ENCODE measurements around the gene PDE11A. TPM values are rescaled to one million over a fixed set of nuclear protein-coding genes. Genes with fewer than 3 reads are reported as not detected.

PDE11A gene
- total RNA-seq, 1 donor from 2014 or later = 2.0 TPM

DNA sequence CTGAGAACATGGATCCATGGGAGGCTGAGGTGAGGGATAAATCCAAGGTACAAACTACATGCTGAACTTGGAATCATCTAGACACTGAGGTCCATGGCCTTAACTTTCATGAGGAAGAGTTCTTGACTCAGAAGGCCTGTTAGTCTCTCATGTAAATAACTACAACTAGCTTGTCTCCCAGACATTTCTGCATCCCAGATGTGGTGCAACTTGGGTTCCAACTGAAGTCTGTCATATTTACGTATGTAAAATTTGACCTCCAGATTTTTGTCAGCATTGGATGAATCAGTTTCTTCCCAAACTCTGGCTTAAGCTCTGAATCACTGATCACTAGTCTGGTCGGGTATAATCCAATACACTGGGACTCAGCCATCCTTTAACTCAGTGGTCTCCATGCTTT lies 306.9 kb downstream of the PDE11A start:
- DNase-seq (ENCODE audit: extremely low spot score, unreplicated experiment) = no peak
- peaks cover 4% of the 10 kb centered on the region for H3K9me3 Mint-ChIP-seq
- no peak overlapping the region for H3K27ac Mint-ChIP-seq
- TF ChIP-seq, protein P1, sequence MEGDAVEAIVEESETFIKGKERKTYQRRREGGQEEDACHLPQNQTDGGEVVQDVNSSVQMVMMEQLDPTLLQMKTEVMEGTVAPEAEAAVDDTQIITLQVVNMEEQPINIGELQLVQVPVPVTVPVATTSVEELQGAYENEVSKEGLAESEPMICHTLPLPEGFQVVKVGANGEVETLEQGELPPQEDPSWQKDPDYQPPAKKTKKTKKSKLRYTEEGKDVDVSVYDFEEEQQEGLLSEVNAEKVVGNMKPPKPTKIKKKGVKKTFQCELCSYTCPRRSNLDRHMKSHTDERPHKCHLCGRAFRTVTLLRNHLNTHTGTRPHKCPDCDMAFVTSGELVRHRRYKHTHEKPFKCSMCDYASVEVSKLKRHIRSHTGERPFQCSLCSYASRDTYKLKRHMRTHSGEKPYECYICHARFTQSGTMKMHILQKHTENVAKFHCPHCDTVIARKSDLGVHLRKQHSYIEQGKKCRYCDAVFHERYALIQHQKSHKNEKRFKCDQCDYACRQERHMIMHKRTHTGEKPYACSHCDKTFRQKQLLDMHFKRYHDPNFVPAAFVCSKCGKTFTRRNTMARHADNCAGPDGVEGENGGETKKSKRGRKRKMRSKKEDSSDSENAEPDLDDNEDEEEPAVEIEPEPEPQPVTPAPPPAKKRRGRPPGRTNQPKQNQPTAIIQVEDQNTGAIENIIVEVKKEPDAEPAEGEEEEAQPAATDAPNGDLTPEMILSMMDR (conservative IDR thresholded peaks at IDR 0.05) = no peak
- peaks cover 22% of the 10 kb centered on the region for H3K4me1 Mint-ChIP-seq (ENCODE audit: unreplicated experiment)
- H3K36me3 Mint-ChIP-seq = no peaks in the 10 kb centered on the region
- peaks cover 16% of the 10 kb centered on the region for H3K27me3 Mint-ChIP-seq
- H3K4me3 Mint-ChIP-seq = no peak overlapping the region

DNA sequence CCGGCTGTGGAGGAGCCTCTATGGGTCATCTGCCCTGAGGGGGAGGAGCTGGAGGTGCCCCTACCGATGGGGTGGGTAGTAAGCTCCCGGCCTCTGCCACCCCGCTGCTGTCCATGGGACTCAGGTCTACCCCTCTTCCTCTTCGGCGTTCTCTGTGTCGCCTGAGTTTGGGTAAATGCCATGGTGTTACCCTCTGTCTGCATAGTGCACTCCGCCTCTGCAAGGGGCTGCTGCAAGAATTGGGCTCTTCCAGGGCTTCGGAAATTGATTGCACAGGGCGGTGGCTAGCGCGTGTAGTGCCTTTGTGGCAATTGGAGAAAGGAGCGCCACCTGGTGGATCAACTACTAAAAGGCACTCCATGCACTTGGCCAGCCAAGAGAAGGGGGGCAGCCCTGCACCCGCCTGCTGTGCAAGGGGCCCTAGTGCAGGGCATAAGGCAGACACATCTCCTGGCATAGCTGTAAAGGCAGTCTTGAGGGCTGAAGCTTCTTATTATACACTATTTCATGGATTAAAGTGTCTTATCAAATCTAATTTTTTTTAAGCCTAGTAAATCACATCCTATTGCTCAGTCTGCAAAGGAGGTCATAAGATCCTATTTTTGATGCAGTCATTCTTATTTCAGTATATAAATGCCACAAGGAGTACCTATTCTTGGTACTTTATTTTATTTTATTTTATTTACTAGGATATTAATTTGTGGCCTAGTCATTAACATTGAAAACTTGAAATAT lies 308.9 kb downstream of the PDE11A start:
- Mint-ChIP-seq H3K27me3 (peaks cover 19% of the 10 kb centered on the region), H3K4me3 (peak overlapping the region; percentile 60), H3K9me3 (peaks cover 4% of the 10 kb centered on the region), H3K4me1 (ENCODE audit: unreplicated experiment) (peaks cover 33% of the 10 kb centered on the region), H3K27ac (peak overlapping the region; percentile 45), H3K36me3 (no peaks in the 10 kb centered on the region)
- peak; percentile 85 for DNase-seq (ENCODE audit: extremely low spot score, unreplicated experiment)
- TF ChIP-seq, protein P1 (conservative IDR thresholded peaks at IDR 0.05) = peak; percentile 95

DNA sequence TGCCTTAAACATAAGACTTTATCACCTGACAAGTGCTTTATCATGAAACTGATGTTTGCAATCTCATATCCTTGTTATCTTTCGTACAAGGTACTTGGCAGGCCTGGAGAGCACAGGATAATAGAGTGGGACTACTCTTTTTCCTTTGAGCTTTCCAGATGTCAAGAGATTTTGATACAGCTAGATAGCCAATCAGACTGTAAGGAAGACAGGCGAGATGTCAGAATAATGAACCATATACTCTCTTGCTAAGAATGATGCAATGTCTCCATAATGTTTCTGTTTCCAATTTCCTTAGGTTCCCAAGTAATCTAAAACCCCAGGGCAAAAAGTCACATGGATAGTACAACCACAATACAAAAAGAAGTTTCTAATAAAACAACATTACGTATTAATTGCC lies 313.1 kb downstream of the PDE11A start:
- peaks cover 4% of the 10 kb centered on the region for H3K9me3 Mint-ChIP-seq
- H3K27me3 Mint-ChIP-seq = peaks cover 19% of the 10 kb centered on the region
- no peaks in the 10 kb centered on the region for H3K36me3 Mint-ChIP-seq
- no peak overlapping the region for H3K27ac Mint-ChIP-seq
- peaks cover 65% of the 10 kb centered on the region for H3K4me1 Mint-ChIP-seq (ENCODE audit: unreplicated experiment)
- TF ChIP-seq, protein P1 (conservative IDR thresholded peaks at IDR 0.05) = no peak
- H3K4me3 Mint-ChIP-seq = no peak overlapping the region
- no peak for DNase-seq (ENCODE audit: extremely low spot score, unreplicated experiment)

DNA sequence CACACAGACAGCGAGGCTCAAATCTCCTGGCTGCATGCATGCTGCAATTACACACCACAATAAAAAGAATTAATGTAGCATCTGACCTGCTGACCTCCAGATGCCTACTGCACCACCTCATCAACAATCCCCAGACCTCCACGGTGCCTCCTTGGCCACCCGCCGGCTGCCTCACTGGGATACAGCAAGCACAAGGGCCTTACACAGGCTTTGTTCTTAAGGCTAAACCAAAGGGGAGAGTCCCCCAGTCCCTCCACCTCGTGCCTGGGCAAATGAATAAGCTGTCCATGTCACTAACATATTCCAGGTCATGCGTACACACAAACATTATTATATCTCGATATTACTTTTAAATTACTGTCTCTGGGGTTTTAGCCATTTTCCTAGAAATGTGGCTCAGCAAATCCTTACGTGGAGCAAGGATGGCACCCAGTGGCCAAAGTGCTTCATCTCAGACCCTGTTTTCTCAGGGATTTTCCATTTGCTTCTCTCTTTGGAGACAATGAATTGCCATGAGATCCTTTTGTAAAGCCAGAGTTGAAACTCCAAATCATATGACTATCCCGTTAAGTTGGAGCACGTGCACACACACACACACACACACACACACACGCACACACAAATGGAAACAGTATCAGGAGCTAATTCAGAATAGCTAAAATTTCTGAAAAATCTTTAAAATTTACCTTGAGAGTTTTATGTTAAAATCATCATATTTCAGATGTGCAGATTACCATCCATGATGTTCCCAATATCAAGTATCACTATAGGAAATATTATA lies 313.8 kb downstream of the PDE11A start:
- peaks cover 4% of the 10 kb centered on the region for H3K9me3 Mint-ChIP-seq
- H3K27me3 Mint-ChIP-seq = peaks cover 19% of the 10 kb centered on the region
- TF ChIP-seq, protein P1 (conservative IDR thresholded peaks at IDR 0.05) = peak; percentile 82
- no peaks in the 10 kb centered on the region for H3K36me3 Mint-ChIP-seq
- DNase-seq (ENCODE audit: extremely low spot score, unreplicated experiment) = no peak
- H3K4me1 Mint-ChIP-seq (ENCODE audit: unreplicated experiment) = peaks cover 71% of the 10 kb centered on the region
- peak overlapping the region; percentile 26 for H3K4me3 Mint-ChIP-seq
- H3K27ac Mint-ChIP-seq = peak overlapping the region; percentile 73

DNA sequence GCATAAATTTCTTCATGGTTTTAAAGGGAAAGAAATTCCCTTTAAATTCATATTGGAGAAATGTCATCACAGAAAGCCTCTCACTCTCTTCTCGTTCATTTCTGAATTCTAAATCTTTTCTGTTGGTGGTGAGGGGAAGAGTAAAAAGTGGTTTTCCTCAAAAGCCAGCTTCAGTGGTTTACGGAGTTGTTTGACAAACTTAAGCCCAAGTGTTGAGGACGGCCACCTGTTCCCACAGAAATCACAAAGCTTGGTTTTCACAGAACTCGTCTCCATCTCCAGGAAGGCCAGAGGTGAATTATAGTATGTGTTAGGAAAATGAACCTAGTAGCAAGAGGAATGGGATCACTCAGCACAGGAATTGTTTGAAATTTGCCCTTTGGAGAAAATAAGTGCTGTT lies 316.2 kb downstream of the PDE11A start:
- DNase-seq (ENCODE audit: extremely low spot score, unreplicated experiment) = no peak
- H3K27me3 Mint-ChIP-seq = peaks cover 4% of the 10 kb centered on the region
- TF ChIP-seq, protein P1 (conservative IDR thresholded peaks at IDR 0.05) = no peak
- H3K4me1 Mint-ChIP-seq (ENCODE audit: unreplicated experiment) = peaks cover 60% of the 10 kb centered on the region
- H3K27ac Mint-ChIP-seq = no peak overlapping the region
- H3K36me3 Mint-ChIP-seq = no peaks in the 10 kb centered on the region
- no peak overlapping the region for H3K4me3 Mint-ChIP-seq
- no peaks in the 10 kb centered on the region for H3K9me3 Mint-ChIP-seq

Data from type B pancreatic cell (in vitro differentiated cells).